SU-DHL-6 (cell line): ENCODE measurements around the gene EPYC.

Experiments used
- EZH2phosphoT487 ChIP-seq: fragments of 200-600 bp; sonication (generic), shearing (Covaris generic); conservative IDR thresholded peaks from 2 replicates; pipeline ENCODE4 v1.6.1; 2018; ENCODE audit warnings: mild to moderate bottlenecking, antibody characterized with exemption, low read length, moderate library complexity, mixed read lengths
- TF ChIP-seq, protein P1 (sequence below): fragments of 200-600 bp; sonication (generic); IDR thresholded peaks from one replicate; pipeline ENCODE4 v1.5.1; 2017; ENCODE audit warnings: antibody characterized with exemption, mild to moderate bottlenecking, low read length, moderate library complexity; ENCODE audit not compliant: insufficient read depth, poor library complexity, severe bottlenecking

DNA sequence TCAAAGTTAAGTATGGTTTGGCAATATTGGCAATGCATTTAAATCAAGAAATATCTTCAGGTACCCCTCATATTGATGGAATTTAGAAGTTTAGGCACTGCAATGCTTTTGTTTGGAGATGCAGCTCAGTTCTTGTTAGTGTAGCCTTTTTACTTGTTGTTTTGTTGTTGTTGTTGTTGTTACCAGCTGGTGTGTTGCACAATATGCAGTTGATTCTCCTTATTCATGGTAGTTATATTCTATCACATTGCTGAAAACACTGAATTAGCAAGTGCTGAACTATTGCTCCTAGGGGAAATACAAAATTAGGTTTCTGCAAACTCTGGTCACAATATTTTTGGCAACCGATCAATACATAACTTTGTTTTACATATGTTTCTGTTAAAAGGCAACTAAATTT is 84.5 kb downstream of the EPYC start:
- TF ChIP-seq, protein P1, sequence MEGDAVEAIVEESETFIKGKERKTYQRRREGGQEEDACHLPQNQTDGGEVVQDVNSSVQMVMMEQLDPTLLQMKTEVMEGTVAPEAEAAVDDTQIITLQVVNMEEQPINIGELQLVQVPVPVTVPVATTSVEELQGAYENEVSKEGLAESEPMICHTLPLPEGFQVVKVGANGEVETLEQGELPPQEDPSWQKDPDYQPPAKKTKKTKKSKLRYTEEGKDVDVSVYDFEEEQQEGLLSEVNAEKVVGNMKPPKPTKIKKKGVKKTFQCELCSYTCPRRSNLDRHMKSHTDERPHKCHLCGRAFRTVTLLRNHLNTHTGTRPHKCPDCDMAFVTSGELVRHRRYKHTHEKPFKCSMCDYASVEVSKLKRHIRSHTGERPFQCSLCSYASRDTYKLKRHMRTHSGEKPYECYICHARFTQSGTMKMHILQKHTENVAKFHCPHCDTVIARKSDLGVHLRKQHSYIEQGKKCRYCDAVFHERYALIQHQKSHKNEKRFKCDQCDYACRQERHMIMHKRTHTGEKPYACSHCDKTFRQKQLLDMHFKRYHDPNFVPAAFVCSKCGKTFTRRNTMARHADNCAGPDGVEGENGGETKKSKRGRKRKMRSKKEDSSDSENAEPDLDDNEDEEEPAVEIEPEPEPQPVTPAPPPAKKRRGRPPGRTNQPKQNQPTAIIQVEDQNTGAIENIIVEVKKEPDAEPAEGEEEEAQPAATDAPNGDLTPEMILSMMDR, result no peak
- no peak for TF ChIP-seq EZH2phosphoT487
